ENCODE data around the gene PSG2. TPM values are rescaled to one million over a fixed set of nuclear protein-coding genes. Genes with fewer than 3 reads are reported as not detected.
"Not testable (repeated sequence)": the region's sequence is repeated elsewhere in the genome, so short reads cannot be mapped to it uniquely, and the experiment has no call there.

The PSG2 gene
- not detected for polyA plus RNA-seq (2013, experiment 1 of 2; ENCODE audit: insufficient read length)
- polyA plus RNA-seq (2013, experiment 2 of 2; ENCODE audit: insufficient read length): not detected

- not testable (repeated sequence) for DNase-seq
Measured at GRCh38 chr19:43082601-43083000, at the start of gene PSG2. PSG2 (minus strand) TSS chr19:43082701; CDS start chr19:43082569, 132 bp downstream.

GRCh38 chr19:43131281-43131842, 48.9 kb upstream of the PSG2 start:
- not testable (repeated sequence) for DNase-seq

- DNase-seq: not testable (repeated sequence)
Measured at GRCh38 chr19:43129197-43129596, 46.7 kb upstream of the PSG2 start.

GRCh38 chr19:43127336-43127735, 44.8 kb upstream of the PSG2 start:
- DNase-seq: peak; percentile 93

GRCh38 chr19:43126720-43127119, 44.2 kb upstream of the PSG2 start:
- no peak for DNase-seq

GRCh38 chr19:43124360-43124759, 41.9 kb upstream of the PSG2 start:
- no peak for DNase-seq

- peak; percentile 81 for DNase-seq
Measured at GRCh38 chr19:43120433-43121026, 38.0 kb upstream of the PSG2 start.

GRCh38 chr19:43119526-43119925, 37.0 kb upstream of the PSG2 start:
- DNase-seq: not testable (repeated sequence)

GRCh38 chr19:43116421-43116820, 33.9 kb upstream of the PSG2 start:
- DNase-seq: not testable (repeated sequence)

- DNase-seq: not testable (repeated sequence)
Measured at GRCh38 chr19:43115548-43115947, 33.0 kb upstream of the PSG2 start.

- not testable (repeated sequence) for DNase-seq
Measured at GRCh38 chr19:43115064-43115463, 32.6 kb upstream of the PSG2 start.

GRCh38 chr19:43114626-43115025, 32.1 kb upstream of the PSG2 start:
- not testable (repeated sequence) for DNase-seq

- not testable (repeated sequence) for DNase-seq
Measured at GRCh38 chr19:43107401-43107800, 24.9 kb upstream of the PSG2 start.

GRCh38 chr19:43105496-43105895, 23.0 kb upstream of the PSG2 start:
- DNase-seq: no peak

- peak; percentile 49 for DNase-seq
Measured at GRCh38 chr19:43104215-43104850, 21.8 kb upstream of the PSG2 start.

- DNase-seq: no peak
Measured at GRCh38 chr19:43101950-43102349, 19.4 kb upstream of the PSG2 start.

- DNase-seq: not testable (repeated sequence)
Measured at GRCh38 chr19:43098416-43098815, 15.9 kb upstream of the PSG2 start.

GRCh38 chr19:43087702-43088340, 5.3 kb upstream of the PSG2 start:
- DNase-seq: peak; percentile 56

GRCh38 chr19:43085796-43086530, 3.5 kb upstream of the PSG2 start:
- DNase-seq: peak; percentile 13

- not testable (repeated sequence) for DNase-seq
Measured at GRCh38 chr19:43084196-43084832, 1.8 kb upstream of the PSG2 start.

GRCh38 chr19:43083721-43084120, 1.2 kb upstream of the PSG2 start:
- not testable (repeated sequence) for DNase-seq

- peak; percentile 73 for DNase-seq
Measured at GRCh38 chr19:43078311-43078710, 4.2 kb downstream of the PSG2 start.
